Stimulated activated CD4-positive, alpha-beta T cell treated with anti-CD3 and anti-CD28 coated beads, TNF-alpha, amount 100 ng/mL, for 24 hours (primary cell): ENCODE data around the gene MEX3D.

Experiments used
- DNase-seq, 3 experiments: peaks; one replicate each; pipeline ENCODE4 v3.0.0-alpha.2; 2020; ENCODE audit warnings: low read depth in 3 of 3

Gene MEX3D

GRCh38 chr19:1518471-1518870, 49.7 kb downstream of the MEX3D start:
- no peak for DNase-seq

GRCh38 chr19:1516395-1516753, 51.8 kb downstream of the MEX3D start:
- no peak for DNase-seq

- DNase-seq: no peak
Observed at GRCh38 chr19:1514986-1515721, 53.0 kb downstream of the MEX3D start.

- DNase-seq: no peak
Observed at GRCh38 chr19:1514295-1514661, 53.8 kb downstream of the MEX3D start.

GRCh38 chr19:1513499-1514294, 54.4 kb downstream of the MEX3D start:
- DNase-seq: peak; percentile 33 to 69 (median 54)

GRCh38 chr19:1512671-1513498, 55.2 kb downstream of the MEX3D start, which contains the start of gene ADAMTSL5:
ADAMTSL5 (minus strand) TSS chr19:1513019; CDS start chr19:1510943, 2,076 bp downstream.
- DNase-seq: peak; percentile 38 to 77 (median 51)

- no peak for DNase-seq
Observed at GRCh38 chr19:1511318-1512317, 56.5 kb downstream of the MEX3D start.

- no peak for DNase-seq
Observed at GRCh38 chr19:1510807-1511206, 57.3 kb downstream of the MEX3D start.

- no peak for DNase-seq
Observed at GRCh38 chr19:1510442-1510806, 57.7 kb downstream of the MEX3D start.

- DNase-seq: no peak
Observed at GRCh38 chr19:1509602-1510441, 58.3 kb downstream of the MEX3D start.

GRCh38 chr19:1508507-1508856, 59.6 kb downstream of the MEX3D start:
- DNase-seq: no peak

GRCh38 chr19:1507763-1508506, 60.2 kb downstream of the MEX3D start:
- DNase-seq: peak; percentile 78 to 90 (median 86)

- DNase-seq: no peak
Observed at GRCh38 chr19:1507192-1507660, 60.9 kb downstream of the MEX3D start.

- DNase-seq: no peak
Observed at GRCh38 chr19:1505991-1506881, 61.9 kb downstream of the MEX3D start.

GRCh38 chr19:1505012-1505411, 63.1 kb downstream of the MEX3D start:
- DNase-seq: no peak
